Ovary (tissue), 3 donors: ENCODE data around the gene NVL.

Source experiments
- POLR2A ChIP-seq: fragments of 450-650 bp; IDR thresholded peaks from one replicate; pipeline ENCODE4 v1.6.1; 2017; ENCODE audit warnings: antibody characterized with exemption, mild to moderate bottlenecking, moderate library complexity
- TF ChIP-seq, protein P1 (sequence below), 3 donors: fragments of 450-650 bp in 2 of 3; fragments of 200-600 bp in 1 of 3; IDR thresholded peaks; one replicate each; pipeline versions ENCODE4 v1.5.1 to v1.8.0; 2016 to 2022; ENCODE audit warnings: antibody characterized with exemption in 3 of 3, mild to moderate bottlenecking in 1 of 3
- donor health status: DM: no; HTN: no; CAD: no.

DNA sequence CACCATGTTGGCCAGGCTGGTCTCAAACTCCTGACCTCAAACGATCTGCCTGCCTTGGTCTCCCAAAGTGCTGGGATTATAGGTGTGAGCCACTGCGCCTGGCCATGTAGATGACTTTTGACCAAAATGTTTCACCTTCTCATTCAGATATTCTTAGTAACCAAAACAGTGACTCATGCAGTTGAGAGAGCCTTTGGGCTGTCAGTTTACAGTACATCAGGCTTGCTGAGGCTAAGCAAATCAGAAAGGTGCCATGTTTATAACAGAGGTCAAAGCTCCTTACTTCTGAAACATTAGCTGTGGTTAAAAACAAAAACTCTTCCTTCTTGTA, 47.7 kb upstream of the NVL start:
- TF ChIP-seq, protein P1, sequence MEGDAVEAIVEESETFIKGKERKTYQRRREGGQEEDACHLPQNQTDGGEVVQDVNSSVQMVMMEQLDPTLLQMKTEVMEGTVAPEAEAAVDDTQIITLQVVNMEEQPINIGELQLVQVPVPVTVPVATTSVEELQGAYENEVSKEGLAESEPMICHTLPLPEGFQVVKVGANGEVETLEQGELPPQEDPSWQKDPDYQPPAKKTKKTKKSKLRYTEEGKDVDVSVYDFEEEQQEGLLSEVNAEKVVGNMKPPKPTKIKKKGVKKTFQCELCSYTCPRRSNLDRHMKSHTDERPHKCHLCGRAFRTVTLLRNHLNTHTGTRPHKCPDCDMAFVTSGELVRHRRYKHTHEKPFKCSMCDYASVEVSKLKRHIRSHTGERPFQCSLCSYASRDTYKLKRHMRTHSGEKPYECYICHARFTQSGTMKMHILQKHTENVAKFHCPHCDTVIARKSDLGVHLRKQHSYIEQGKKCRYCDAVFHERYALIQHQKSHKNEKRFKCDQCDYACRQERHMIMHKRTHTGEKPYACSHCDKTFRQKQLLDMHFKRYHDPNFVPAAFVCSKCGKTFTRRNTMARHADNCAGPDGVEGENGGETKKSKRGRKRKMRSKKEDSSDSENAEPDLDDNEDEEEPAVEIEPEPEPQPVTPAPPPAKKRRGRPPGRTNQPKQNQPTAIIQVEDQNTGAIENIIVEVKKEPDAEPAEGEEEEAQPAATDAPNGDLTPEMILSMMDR (IDR thresholded peaks at IDR 0.05) = no peak
- TF ChIP-seq POLR2A = no peak
